Lower leg skin (tissue), 3 donors: ENCODE data around the gene RASA1.

Experiments used
- POLR2A ChIP-seq, 2 donors: fragments of 450-650 bp; IDR thresholded peaks; one replicate each; pipeline ENCODE4 v1.6.1; 2016 to 2017; ENCODE audit warnings: antibody characterized with exemption in 2 of 2, mild to moderate bottlenecking in 1 of 2, moderate library complexity in 1 of 2
- TF ChIP-seq, protein P1 (sequence below), 3 donors: fragments of 450-650 bp; IDR thresholded peaks; one replicate each; pipeline ENCODE4 v1.5.1; 2016; ENCODE audit warnings: antibody characterized with exemption in 3 of 3, mild to moderate bottlenecking in 3 of 3, moderate library complexity in 2 of 3

DNA sequence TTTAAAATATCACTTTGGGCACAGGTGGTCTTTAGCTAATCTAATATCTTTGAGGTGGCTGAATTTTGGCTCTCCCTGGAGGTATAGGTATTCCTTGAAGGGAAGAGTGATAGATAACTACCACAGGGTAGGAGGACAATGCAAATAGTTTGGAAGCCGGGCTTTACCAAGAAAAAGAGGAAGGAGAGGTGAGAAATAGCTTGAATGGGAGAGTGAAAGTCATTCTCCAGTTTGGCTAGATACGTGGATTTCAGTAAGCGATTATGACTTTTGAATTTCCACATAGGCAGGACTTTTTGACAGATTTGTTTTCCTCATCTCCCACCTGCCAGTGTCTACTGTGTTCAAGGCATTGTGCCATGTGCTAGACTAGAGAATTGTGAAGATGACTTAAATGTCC, 45.5 kb downstream of the RASA1 start:
- TF ChIP-seq, protein P1, sequence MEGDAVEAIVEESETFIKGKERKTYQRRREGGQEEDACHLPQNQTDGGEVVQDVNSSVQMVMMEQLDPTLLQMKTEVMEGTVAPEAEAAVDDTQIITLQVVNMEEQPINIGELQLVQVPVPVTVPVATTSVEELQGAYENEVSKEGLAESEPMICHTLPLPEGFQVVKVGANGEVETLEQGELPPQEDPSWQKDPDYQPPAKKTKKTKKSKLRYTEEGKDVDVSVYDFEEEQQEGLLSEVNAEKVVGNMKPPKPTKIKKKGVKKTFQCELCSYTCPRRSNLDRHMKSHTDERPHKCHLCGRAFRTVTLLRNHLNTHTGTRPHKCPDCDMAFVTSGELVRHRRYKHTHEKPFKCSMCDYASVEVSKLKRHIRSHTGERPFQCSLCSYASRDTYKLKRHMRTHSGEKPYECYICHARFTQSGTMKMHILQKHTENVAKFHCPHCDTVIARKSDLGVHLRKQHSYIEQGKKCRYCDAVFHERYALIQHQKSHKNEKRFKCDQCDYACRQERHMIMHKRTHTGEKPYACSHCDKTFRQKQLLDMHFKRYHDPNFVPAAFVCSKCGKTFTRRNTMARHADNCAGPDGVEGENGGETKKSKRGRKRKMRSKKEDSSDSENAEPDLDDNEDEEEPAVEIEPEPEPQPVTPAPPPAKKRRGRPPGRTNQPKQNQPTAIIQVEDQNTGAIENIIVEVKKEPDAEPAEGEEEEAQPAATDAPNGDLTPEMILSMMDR (IDR thresholded peaks at IDR 0.05), result no peak
- TF ChIP-seq POLR2A (IDR thresholded peaks at IDR 0.05), result no peak
